Measurements from ENCODE around the gene SCN8A. TPM values are rescaled to one million over a fixed set of nuclear protein-coding genes. Genes with fewer than 3 reads are reported as not detected.

The SCN8A gene
- total and polyA plus RNA-seq, 2 donors (not counting 3 experiments of a cell fraction or from before 2014, with no cell fraction given), result 9.4 to 20.4 TPM

- no peaks in the 10 kb centered on the region for H3K9me3 ChIP-seq (replicated peaks; ENCODE audit: control insufficient read depth, insufficient read depth, low read length)
- dilution Hi-C loops (cut with MboI; ENCODE audit: extremely low pct_ligation_motif_present, low sequenced_read_pairs) (no loop called here), intact Hi-C loops (cut with micrococcal nuclease) (no loop called here)
- no peaks in the 10 kb centered on the region for H3K9me1 ChIP-seq (replicated peaks; ENCODE audit: control insufficient read depth, extremely low read depth, insufficient read depth, low read length)
- peaks cover 10% of the 10 kb centered on the region for H3K4me1 ChIP-seq (ENCODE audit: control insufficient read depth, extremely low read depth, insufficient read depth, low read length)
- BruUV-seq (replicated peaks), result no TSS peak
- DNase-seq (ENCODE audit: low read depth, low spot score), result no peak
- no peak overlapping the region for H2AFZ ChIP-seq (ENCODE audit: low read depth, low read length)
- TF ChIP-seq JUN (IDR thresholded peaks at IDR 0.05; ENCODE audit: borderline replicate concordance, insufficient read depth, insufficient read length, low read depth) (no peak), GATA2 (IDR thresholded peaks at IDR 0.05; ENCODE audit: insufficient read depth, insufficient read length, low read depth, low read length) (no peak), FOS (IDR thresholded peaks at IDR 0.05; ENCODE audit: borderline replicate concordance, insufficient read depth, low read length) (no peak), POLR2AphosphoS5 (IDR thresholded peaks at IDR 0.05; ENCODE audit: insufficient read depth, low read depth, low read length) (no peak), MAX (IDR thresholded peaks at IDR 0.05; ENCODE audit: insufficient read depth, insufficient read length) (no peak)
- no peak overlapping the region for H3K4me2 ChIP-seq (ENCODE audit: insufficient read depth, low read length)
- no peak for FAIRE-seq
- CTCF ChIA-PET, result interaction anchor here (0.6 to 2.3 kb wide), 4 partner anchors 10 to 86 kb away, joined by 3 to 18 read pairs (median 4); a partner anchor contains a TSS
- no peaks in the 10 kb centered on the region for H3K36me3 ChIP-seq (ENCODE audit: control insufficient read depth in 2 of 2, extremely low read depth in 1 of 2, insufficient read depth in 2 of 2, low read length in 2 of 2)
- no peaks in the 10 kb centered on the region for H4K20me1 ChIP-seq (replicated peaks; ENCODE audit: control insufficient read depth, extremely low read depth, insufficient read depth, low read length)
- H3K79me2 ChIP-seq (ENCODE audit: control insufficient read depth, insufficient read depth, low read length), result no peaks in the 10 kb centered on the region
- POLR2A ChIA-PET, result no interaction called here
- no peak overlapping the region for H3K27ac ChIP-seq (ENCODE audit: insufficient read depth, low read depth, low read length)
- no peak overlapping the region for H3K4me3 ChIP-seq (replicated peaks in 1 of 3; ENCODE audit: insufficient read depth in 1 of 3, low read depth in 1 of 3, low read length in 3 of 3)
- peaks cover 3 to 14% of the 10 kb centered on the region in 2 experiments for H3K27me3 ChIP-seq (ENCODE audit: control insufficient read depth in 2 of 2, insufficient read depth in 2 of 2, low read length in 2 of 2)
- no peak overlapping the region for H3K9ac ChIP-seq (replicated peaks; ENCODE audit: extremely low read depth, insufficient read depth, low read length)
These were observed 242.6 kb downstream of the SCN8A start for GRCh38 chr12:51833448-51834227.

GRCh38 chr12:51834411-51834810 lies 243.4 kb downstream of the SCN8A start:
- FAIRE-seq (no peak), DNase-seq (ENCODE audit: low read depth, low spot score) (no peak)
- Histone ChIP-seq H3K79me2 (ENCODE audit: control insufficient read depth, insufficient read depth, low read length) (no peaks in the 10 kb centered on the region), H3K9me1 (replicated peaks; ENCODE audit: control insufficient read depth, extremely low read depth, insufficient read depth, low read length) (no peaks in the 10 kb centered on the region), H3K4me1 (ENCODE audit: control insufficient read depth, extremely low read depth, insufficient read depth, low read length) (peaks cover 10% of the 10 kb centered on the region), H4K20me1 (replicated peaks; ENCODE audit: control insufficient read depth, extremely low read depth, insufficient read depth, low read length) (no peaks in the 10 kb centered on the region), H3K36me3 (ENCODE audit: control insufficient read depth in 2 of 2, extremely low read depth in 1 of 2, insufficient read depth in 2 of 2, low read length in 2 of 2) (no peaks in the 10 kb centered on the region), H3K27me3 (ENCODE audit: control insufficient read depth in 2 of 2, insufficient read depth in 2 of 2, low read length in 2 of 2) (peaks cover 3 to 17% of the 10 kb centered on the region in 2 experiments), H3K9ac (replicated peaks; ENCODE audit: extremely low read depth, insufficient read depth, low read length) (no peak overlapping the region), H3K27ac (ENCODE audit: insufficient read depth, low read depth, low read length) (no peak overlapping the region), H2AFZ (ENCODE audit: low read depth, low read length) (no peak overlapping the region), H3K4me3 (replicated peaks in 1 of 3; ENCODE audit: insufficient read depth in 1 of 3, low read depth in 1 of 3, low read length in 3 of 3) (no peak overlapping the region), H3K9me3 (replicated peaks; ENCODE audit: control insufficient read depth, insufficient read depth, low read length) (no peaks in the 10 kb centered on the region), H3K4me2 (ENCODE audit: insufficient read depth, low read length) (no peak overlapping the region)
- ChIA-PET POLR2A (no interaction called here), CTCF (interaction anchor here (0.6 kb wide), 1 partner anchor 40 kb away, joined by 3 read pairs; no protein-coding TSS in a partner anchor)
- TF ChIP-seq POLR2AphosphoS5 (IDR thresholded peaks at IDR 0.05; ENCODE audit: insufficient read depth, low read depth, low read length) (no peak), CTCF (IDR thresholded peaks at IDR 0.05; ENCODE audit: extremely low read depth in 1 of 2, insufficient read depth in 1 of 2, low read depth in 1 of 2, low read length in 2 of 2) (no peak), POLR2A (IDR thresholded peaks at IDR 0.05; ENCODE audit: low read depth, low read length) (no peak), EZH2 (IDR thresholded peaks at IDR 0.05; ENCODE audit: borderline replicate concordance, low read depth, low read length, severe bottlenecking) (no peak), FOS (IDR thresholded peaks at IDR 0.05; ENCODE audit: borderline replicate concordance, insufficient read depth, low read length) (no peak), MYC (IDR thresholded peaks at IDR 0.05; ENCODE audit: low read depth, low read length) (no peak), JUN (IDR thresholded peaks at IDR 0.05; ENCODE audit: borderline replicate concordance, insufficient read depth, insufficient read length, low read depth) (no peak), GATA2 (IDR thresholded peaks at IDR 0.05; ENCODE audit: insufficient read depth, insufficient read length, low read depth, low read length) (no peak), MAX (IDR thresholded peaks at IDR 0.05; ENCODE audit: insufficient read depth, insufficient read length) (no peak)
- dilution Hi-C loops (cut with MboI; ENCODE audit: extremely low pct_ligation_motif_present, low sequenced_read_pairs) (no loop called here), intact Hi-C loops (cut with micrococcal nuclease) (no loop called here)
- BruUV-seq (replicated peaks), result no TSS peak

Data from endothelial cell of umbilical vein (primary cell).